Vagina (tissue), 2 donors: Measurements from ENCODE around the gene SERPIND1.

Experiments used
- POLR2A ChIP-seq, 2 donors: fragments of 450-650 bp; IDR thresholded peaks; one replicate each; pipeline ENCODE4 v1.6.1; 2017; ENCODE audit warnings: antibody characterized with exemption in 2 of 2, mild to moderate bottlenecking in 2 of 2, moderate library complexity in 2 of 2
- TF ChIP-seq, protein P1 (sequence below), 3 experiments: fragments of 450-650 bp in 2 of 3; fragments of 200-600 bp in 1 of 3; sonication (generic) in 1 of 3; IDR thresholded peaks; one replicate each; pipeline ENCODE4 v1.5.1; 2017 to 2019; ENCODE audit warnings: antibody characterized with exemption in 3 of 3, mild to moderate bottlenecking in 2 of 3, moderate library complexity in 2 of 3

DNA sequence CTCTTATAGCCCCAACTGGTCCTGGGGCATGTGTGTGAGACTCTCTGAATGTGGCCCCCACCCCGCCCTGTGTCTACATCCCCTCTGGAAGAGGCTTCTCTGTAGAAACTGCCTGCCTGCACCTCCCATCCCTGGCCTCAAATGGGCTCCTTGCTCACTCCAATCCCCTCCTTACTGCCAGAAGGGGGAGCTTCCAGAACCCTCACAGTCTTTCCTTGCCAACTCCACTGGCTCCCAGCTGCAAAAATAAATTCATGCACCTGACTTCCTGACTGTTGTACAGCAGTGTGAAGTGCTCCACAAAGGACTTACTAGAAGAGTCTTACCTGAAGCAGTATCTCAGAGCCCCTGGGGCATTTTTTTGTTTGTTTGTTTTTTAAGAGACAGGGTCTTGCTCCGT, 15.2 kb upstream of the SERPIND1 start:
- TF ChIP-seq, protein P1, sequence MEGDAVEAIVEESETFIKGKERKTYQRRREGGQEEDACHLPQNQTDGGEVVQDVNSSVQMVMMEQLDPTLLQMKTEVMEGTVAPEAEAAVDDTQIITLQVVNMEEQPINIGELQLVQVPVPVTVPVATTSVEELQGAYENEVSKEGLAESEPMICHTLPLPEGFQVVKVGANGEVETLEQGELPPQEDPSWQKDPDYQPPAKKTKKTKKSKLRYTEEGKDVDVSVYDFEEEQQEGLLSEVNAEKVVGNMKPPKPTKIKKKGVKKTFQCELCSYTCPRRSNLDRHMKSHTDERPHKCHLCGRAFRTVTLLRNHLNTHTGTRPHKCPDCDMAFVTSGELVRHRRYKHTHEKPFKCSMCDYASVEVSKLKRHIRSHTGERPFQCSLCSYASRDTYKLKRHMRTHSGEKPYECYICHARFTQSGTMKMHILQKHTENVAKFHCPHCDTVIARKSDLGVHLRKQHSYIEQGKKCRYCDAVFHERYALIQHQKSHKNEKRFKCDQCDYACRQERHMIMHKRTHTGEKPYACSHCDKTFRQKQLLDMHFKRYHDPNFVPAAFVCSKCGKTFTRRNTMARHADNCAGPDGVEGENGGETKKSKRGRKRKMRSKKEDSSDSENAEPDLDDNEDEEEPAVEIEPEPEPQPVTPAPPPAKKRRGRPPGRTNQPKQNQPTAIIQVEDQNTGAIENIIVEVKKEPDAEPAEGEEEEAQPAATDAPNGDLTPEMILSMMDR (IDR thresholded peaks at IDR 0.05) = no peak
- TF ChIP-seq POLR2A (IDR thresholded peaks at IDR 0.05) = no peak
